K562 (cell line): ENCODE measurements around the gene SLC19A3. TPM values are rescaled to one million over a fixed set of nuclear protein-coding genes. Genes with fewer than 3 reads are reported as not detected.

ENCODE experiments used
- BHLHE40 ChIP-seq: IDR thresholded peaks from 2 replicates; pipeline ENCODE4 v1.6.1; 2011; ENCODE audit warnings: low read length, improper control_type of control experiment
- MED1 ChIP-seq: sonication (generic); formaldehyde crosslinking; IDR thresholded peaks from 2 replicates; pipeline ENCODE4 v1.8.1; 2023; ENCODE audit warnings: missing genetic modification reagents, borderline replicate concordance
- ZC3H8 ChIP-seq: fragments of 450-650 bp; IDR thresholded peaks from 2 replicates; pipeline ENCODE4 v1.6.1; 2017
- ZNF175 ChIP-seq: fragments of 200-800 bp; sonication (Bioruptor generic); IDR thresholded peaks from 2 replicates; pipeline ENCODE4 v1.6.1; 2016; ENCODE audit warnings: low read depth, mild to moderate bottlenecking, missing genetic modification characterization, missing compliant biosample characterization
- polyA plus RNA-seq, 8 experiments: library from polyadenylated mRNA; depleted of rRNA in 4 of 8; stranded (reverse) in 5 of 8; unstranded in 3 of 8; fragments of >200 nt; fragmentation: Nextera tagmentation in 2 of 8; fragmentation: Illumina TruSeq in 1 of 8; extraction: Ambion mirVana in 2 of 8; extraction: Trizol in 1 of 8; gene quantifications; 2 replicates each; pipeline versions ENCODE4 v1.2.1 to v1.2.3, GENCODE V29; 2011 to 2014; ENCODE audit warnings: inconsistent platforms in 1 of 8, missing spikeins in 1 of 8
- small RNA-seq: library from RNA; depleted of rRNA; stranded (forward); fragments of <200 nt; gene quantifications from one replicate; pipeline ENCODE3, GENCODE V24; 2014
- total RNA-seq, 7 experiments: library from RNA; depleted of rRNA in 6 of 7; stranded (reverse); fragments of >200 nt in 6 of 7; fragmentation: Illumina TruSeq in 2 of 7; extraction: Trizol in 2 of 7; gene quantifications; 2 replicates each; pipeline versions ENCODE4 v1.2.1 to v1.2.3, GENCODE V29; 2011 to 2021; ENCODE audit warnings: low replicate concordance in 1 of 7
- TF ChIP-seq, protein P1 (sequence below): sonication (generic); formaldehyde crosslinking; IDR thresholded peaks from 2 replicates; pipeline ENCODE4 v1.8.0; 2023; ENCODE audit warnings: missing genetic modification reagents, mild to moderate bottlenecking, borderline replicate concordance

The SLC19A3 gene
- total and polyA plus RNA-seq, 9 of the 15 experiments (the other 6 are each of a cell fraction or from before 2014, with no cell fraction given), result not detected

DNA sequence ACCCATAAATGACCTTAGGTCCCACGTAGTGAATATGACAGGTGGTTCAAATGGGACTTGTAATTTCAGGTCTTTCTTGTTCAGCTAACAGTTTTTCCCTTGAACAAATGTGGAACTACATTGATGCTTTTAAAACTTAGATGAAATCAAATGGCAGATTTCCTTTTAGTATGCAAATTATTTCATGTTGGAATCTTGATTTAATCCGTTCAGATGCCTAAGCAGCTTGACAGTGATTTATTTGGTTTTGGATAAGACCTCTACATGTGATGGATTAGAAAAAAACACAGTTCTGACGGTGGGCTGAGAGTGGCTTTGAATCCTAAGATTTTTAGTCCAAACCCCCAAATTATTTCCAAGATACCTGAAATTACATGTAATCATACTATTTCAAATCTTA, 83.6 kb downstream of the SLC19A3 start (continued):
- TF ChIP-seq, protein P1, sequence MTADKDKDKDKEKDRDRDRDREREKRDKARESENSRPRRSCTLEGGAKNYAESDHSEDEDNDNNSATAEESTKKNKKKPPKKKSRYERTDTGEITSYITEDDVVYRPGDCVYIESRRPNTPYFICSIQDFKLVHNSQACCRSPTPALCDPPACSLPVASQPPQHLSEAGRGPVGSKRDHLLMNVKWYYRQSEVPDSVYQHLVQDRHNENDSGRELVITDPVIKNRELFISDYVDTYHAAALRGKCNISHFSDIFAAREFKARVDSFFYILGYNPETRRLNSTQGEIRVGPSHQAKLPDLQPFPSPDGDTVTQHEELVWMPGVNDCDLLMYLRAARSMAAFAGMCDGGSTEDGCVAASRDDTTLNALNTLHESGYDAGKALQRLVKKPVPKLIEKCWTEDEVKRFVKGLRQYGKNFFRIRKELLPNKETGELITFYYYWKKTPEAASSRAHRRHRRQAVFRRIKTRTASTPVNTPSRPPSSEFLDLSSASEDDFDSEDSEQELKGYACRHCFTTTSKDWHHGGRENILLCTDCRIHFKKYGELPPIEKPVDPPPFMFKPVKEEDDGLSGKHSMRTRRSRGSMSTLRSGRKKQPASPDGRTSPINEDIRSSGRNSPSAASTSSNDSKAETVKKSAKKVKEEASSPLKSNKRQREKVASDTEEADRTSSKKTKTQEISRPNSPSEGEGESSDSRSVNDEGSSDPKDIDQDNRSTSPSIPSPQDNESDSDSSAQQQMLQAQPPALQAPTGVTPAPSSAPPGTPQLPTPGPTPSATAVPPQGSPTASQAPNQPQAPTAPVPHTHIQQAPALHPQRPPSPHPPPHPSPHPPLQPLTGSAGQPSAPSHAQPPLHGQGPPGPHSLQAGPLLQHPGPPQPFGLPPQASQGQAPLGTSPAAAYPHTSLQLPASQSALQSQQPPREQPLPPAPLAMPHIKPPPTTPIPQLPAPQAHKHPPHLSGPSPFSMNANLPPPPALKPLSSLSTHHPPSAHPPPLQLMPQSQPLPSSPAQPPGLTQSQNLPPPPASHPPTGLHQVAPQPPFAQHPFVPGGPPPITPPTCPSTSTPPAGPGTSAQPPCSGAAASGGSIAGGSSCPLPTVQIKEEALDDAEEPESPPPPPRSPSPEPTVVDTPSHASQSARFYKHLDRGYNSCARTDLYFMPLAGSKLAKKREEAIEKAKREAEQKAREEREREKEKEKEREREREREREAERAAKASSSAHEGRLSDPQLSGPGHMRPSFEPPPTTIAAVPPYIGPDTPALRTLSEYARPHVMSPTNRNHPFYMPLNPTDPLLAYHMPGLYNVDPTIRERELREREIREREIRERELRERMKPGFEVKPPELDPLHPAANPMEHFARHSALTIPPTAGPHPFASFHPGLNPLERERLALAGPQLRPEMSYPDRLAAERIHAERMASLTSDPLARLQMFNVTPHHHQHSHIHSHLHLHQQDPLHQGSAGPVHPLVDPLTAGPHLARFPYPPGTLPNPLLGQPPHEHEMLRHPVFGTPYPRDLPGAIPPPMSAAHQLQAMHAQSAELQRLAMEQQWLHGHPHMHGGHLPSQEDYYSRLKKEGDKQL (CRISPR knock-in tag), result no peak
- TF ChIP-seq MED1 (CRISPR knock-in tag) (no peak), BHLHE40 (no peak), ZNF175 (CRISPR knock-in tag) (no peak), ZC3H8 (no peak)
- TF ChIP-seq, all 486 proteins: peak for 0

Small RNAs within 50 kb of the gene (small RNA-seq; reads per million reads assigned to genes)
- not detected for gene RNA5SP121

Other genes starting within 250 kb of the SLC19A3 start
Only the 7 nearest of the 10 such genes appear.
- not detected in 2 replicates for gene SCYGR3, start 103.2 kb downstream of the SLC19A3 start, total RNA-seq (2014; rRNA removed)
- not detected in 2 replicates for gene SCYGR3, start 103.2 kb downstream of the SLC19A3 start, total RNA-seq (2014; rRNA removed; fragmentation: Illumina TruSeq; extraction: Trizol)
- not detected in 2 replicates for gene SCYGR3, start 103.2 kb downstream of the SLC19A3 start, total RNA-seq (2015; rRNA removed; fragmentation: Illumina TruSeq; extraction: Trizol)
- gene SCYGR3, start 103.2 kb downstream of the SLC19A3 start, total RNA-seq (2021), result not detected in 2 replicates
- not detected in 2 replicates for gene SCYGR3, start 103.2 kb downstream of the SLC19A3 start, polyA plus RNA-seq (2011; rRNA removed)
- gene SCYGR3, start 103.2 kb downstream of the SLC19A3 start, polyA plus RNA-seq (2014; fragmentation: Illumina TruSeq; extraction: Trizol), result not detected in 2 replicates
- gene SCYGR3, start 103.2 kb downstream of the SLC19A3 start, polyA plus RNA-seq (2014; fragmentation: Nextera tagmentation; extraction: Ambion mirVana), result not detected
- not detected in 2 replicates for gene SCYGR3, start 103.2 kb downstream of the SLC19A3 start, polyA plus RNA-seq (2014; rRNA removed)
- gene SCYGR4, start 100.5 kb downstream of the SLC19A3 start, total RNA-seq (2014; rRNA removed), result not detected in 2 replicates
- not detected in 2 replicates for gene SCYGR4, start 100.5 kb downstream of the SLC19A3 start, total RNA-seq (2014; rRNA removed; fragmentation: Illumina TruSeq; extraction: Trizol)
- gene SCYGR4, start 100.5 kb downstream of the SLC19A3 start, total RNA-seq (2015; rRNA removed; fragmentation: Illumina TruSeq; extraction: Trizol), result not detected in 2 replicates
- not detected in 2 replicates for gene SCYGR4, start 100.5 kb downstream of the SLC19A3 start, total RNA-seq (2021)
- not detected in 2 replicates for gene SCYGR4, start 100.5 kb downstream of the SLC19A3 start, polyA plus RNA-seq (2011; rRNA removed)
- not detected in 2 replicates for gene SCYGR4, start 100.5 kb downstream of the SLC19A3 start, polyA plus RNA-seq (2014; fragmentation: Illumina TruSeq; extraction: Trizol)
- not detected for gene SCYGR4, start 100.5 kb downstream of the SLC19A3 start, polyA plus RNA-seq (2014; fragmentation: Nextera tagmentation; extraction: Ambion mirVana)
- 0.09 TPM in 1 of 2 replicates, not detected in the other for gene SCYGR4, start 100.5 kb downstream of the SLC19A3 start, polyA plus RNA-seq (2014; rRNA removed)
- not detected in 2 replicates for gene SCYGR5, start 51.2 kb downstream of the SLC19A3 start, total RNA-seq (2014; rRNA removed)
- not detected in 2 replicates for gene SCYGR5, start 51.2 kb downstream of the SLC19A3 start, total RNA-seq (2014; rRNA removed; fragmentation: Illumina TruSeq; extraction: Trizol)
- gene SCYGR5, start 51.2 kb downstream of the SLC19A3 start, total RNA-seq (2015; rRNA removed; fragmentation: Illumina TruSeq; extraction: Trizol), result not detected in 2 replicates
- not detected in 2 replicates for gene SCYGR5, start 51.2 kb downstream of the SLC19A3 start, total RNA-seq (2021)
- gene SCYGR5, start 51.2 kb downstream of the SLC19A3 start, polyA plus RNA-seq (2011; rRNA removed), result not detected in 2 replicates
- not detected in 2 replicates for gene SCYGR5, start 51.2 kb downstream of the SLC19A3 start, polyA plus RNA-seq (2014; fragmentation: Illumina TruSeq; extraction: Trizol)
- not detected for gene SCYGR5, start 51.2 kb downstream of the SLC19A3 start, polyA plus RNA-seq (2014; fragmentation: Nextera tagmentation; extraction: Ambion mirVana)
- not detected in 2 replicates for gene SCYGR5, start 51.2 kb downstream of the SLC19A3 start, polyA plus RNA-seq (2014; rRNA removed)
- not detected in 2 replicates for gene SCYGR6, start 6.7 kb upstream of the SLC19A3 start, total RNA-seq (2014; rRNA removed)
- gene SCYGR6, start 6.7 kb upstream of the SLC19A3 start, total RNA-seq (2014; rRNA removed; fragmentation: Illumina TruSeq; extraction: Trizol), result not detected in 2 replicates
- not detected in 2 replicates for gene SCYGR6, start 6.7 kb upstream of the SLC19A3 start, total RNA-seq (2015; rRNA removed; fragmentation: Illumina TruSeq; extraction: Trizol)
- not detected in 2 replicates for gene SCYGR6, start 6.7 kb upstream of the SLC19A3 start, total RNA-seq (2021)
- not detected in 2 replicates for gene SCYGR6, start 6.7 kb upstream of the SLC19A3 start, polyA plus RNA-seq (2011; rRNA removed)
- gene SCYGR6, start 6.7 kb upstream of the SLC19A3 start, polyA plus RNA-seq (2014; fragmentation: Illumina TruSeq; extraction: Trizol), result not detected in 2 replicates
- not detected for gene SCYGR6, start 6.7 kb upstream of the SLC19A3 start, polyA plus RNA-seq (2014; fragmentation: Nextera tagmentation; extraction: Ambion mirVana)
- gene SCYGR6, start 6.7 kb upstream of the SLC19A3 start, polyA plus RNA-seq (2014; rRNA removed), result not detected in 2 replicates
- gene SCYGR7, start 10.3 kb upstream of the SLC19A3 start, total RNA-seq (2014; rRNA removed), result not detected in 2 replicates
- not detected in 2 replicates for gene SCYGR7, start 10.3 kb upstream of the SLC19A3 start, total RNA-seq (2014; rRNA removed; fragmentation: Illumina TruSeq; extraction: Trizol)
- not detected in 2 replicates for gene SCYGR7, start 10.3 kb upstream of the SLC19A3 start, total RNA-seq (2015; rRNA removed; fragmentation: Illumina TruSeq; extraction: Trizol)
- gene SCYGR7, start 10.3 kb upstream of the SLC19A3 start, total RNA-seq (2021), result not detected in 2 replicates
- gene SCYGR7, start 10.3 kb upstream of the SLC19A3 start, polyA plus RNA-seq (2011; rRNA removed), result not detected in 2 replicates
- not detected in 2 replicates for gene SCYGR7, start 10.3 kb upstream of the SLC19A3 start, polyA plus RNA-seq (2014; fragmentation: Illumina TruSeq; extraction: Trizol)
- not detected for gene SCYGR7, start 10.3 kb upstream of the SLC19A3 start, polyA plus RNA-seq (2014; fragmentation: Nextera tagmentation; extraction: Ambion mirVana)
- not detected in 2 replicates for gene SCYGR7, start 10.3 kb upstream of the SLC19A3 start, polyA plus RNA-seq (2014; rRNA removed)
- gene SCYGR8, start 27.9 kb upstream of the SLC19A3 start, total RNA-seq (2014; rRNA removed), result not detected in 2 replicates
- not detected in 2 replicates for gene SCYGR8, start 27.9 kb upstream of the SLC19A3 start, total RNA-seq (2014; rRNA removed; fragmentation: Illumina TruSeq; extraction: Trizol)
- not detected in 2 replicates for gene SCYGR8, start 27.9 kb upstream of the SLC19A3 start, total RNA-seq (2015; rRNA removed; fragmentation: Illumina TruSeq; extraction: Trizol)
- gene SCYGR8, start 27.9 kb upstream of the SLC19A3 start, total RNA-seq (2021), result not detected in 2 replicates
- gene SCYGR8, start 27.9 kb upstream of the SLC19A3 start, polyA plus RNA-seq (2011; rRNA removed), result not detected in 2 replicates
- gene SCYGR8, start 27.9 kb upstream of the SLC19A3 start, polyA plus RNA-seq (2014; fragmentation: Illumina TruSeq; extraction: Trizol), result not detected in 2 replicates
- not detected for gene SCYGR8, start 27.9 kb upstream of the SLC19A3 start, polyA plus RNA-seq (2014; fragmentation: Nextera tagmentation; extraction: Ambion mirVana)
- gene SCYGR8, start 27.9 kb upstream of the SLC19A3 start, polyA plus RNA-seq (2014; rRNA removed), result not detected in 2 replicates
- not detected in 2 replicates for gene CCL20, start 95.8 kb upstream of the SLC19A3 start, total RNA-seq (2014; rRNA removed)
- gene CCL20, start 95.8 kb upstream of the SLC19A3 start, total RNA-seq (2014; rRNA removed; fragmentation: Illumina TruSeq; extraction: Trizol), result not detected in 2 replicates
- not detected in 2 replicates for gene CCL20, start 95.8 kb upstream of the SLC19A3 start, total RNA-seq (2015; rRNA removed; fragmentation: Illumina TruSeq; extraction: Trizol)
- 0.29 TPM in 1 of 2 replicates, not detected in the other for gene CCL20, start 95.8 kb upstream of the SLC19A3 start, total RNA-seq (2021)
- not detected in 2 replicates for gene CCL20, start 95.8 kb upstream of the SLC19A3 start, polyA plus RNA-seq (2011; rRNA removed)
- not detected in 2 replicates for gene CCL20, start 95.8 kb upstream of the SLC19A3 start, polyA plus RNA-seq (2014; fragmentation: Illumina TruSeq; extraction: Trizol)
- gene CCL20, start 95.8 kb upstream of the SLC19A3 start, polyA plus RNA-seq (2014; fragmentation: Nextera tagmentation; extraction: Ambion mirVana), result not detected
- not detected in 2 replicates for gene CCL20, start 95.8 kb upstream of the SLC19A3 start, polyA plus RNA-seq (2014; rRNA removed)